HFFc6 (cell line): ENCODE results near the gene FADD. TPM values are rescaled to one million over a fixed set of nuclear protein-coding genes. Genes with fewer than 3 reads are reported as not detected.
A peak's percentile ranks its signal among the peaks of the same experiment; 100 is the strongest.

Experiments
- DNase-seq: peaks from one replicate; pipeline ENCODE4 v3.0.0-alpha.2; 2018
- H3K27ac Mint-ChIP-seq: 2 replicates; pipeline ENCODE4 v1.8.0; 2020; ENCODE audit warnings: mild to moderate bottlenecking, mixed read lengths
- H3K27me3 Mint-ChIP-seq: 2 replicates; pipeline ENCODE4 v1.8.0; 2021; ENCODE audit warnings: mild to moderate bottlenecking, moderate library complexity, mixed read lengths; ENCODE audit not compliant: insufficient read depth
- H3K36me3 Mint-ChIP-seq: 2 replicates; pipeline ENCODE4 v1.8.0; 2021; ENCODE audit warnings: low read depth, mixed read lengths
- H3K4me1 Mint-ChIP-seq: 2 replicates; pipeline ENCODE4 v1.8.0; 2020; ENCODE audit warnings: low read depth, mixed read lengths
- H3K4me3 Mint-ChIP-seq: 2 replicates; pipeline ENCODE4 v1.8.0; 2020; ENCODE audit warnings: mild to moderate bottlenecking, moderate library complexity, mixed read lengths
- H3K9me3 Mint-ChIP-seq: 2 replicates; pipeline ENCODE4 v1.8.0; 2020; ENCODE audit warnings: mild to moderate bottlenecking, mixed read lengths
- total RNA-seq, 6 experiments: library from RNA; stranded (reverse); fragmentation: NEBNext Ultra II Directional; extraction: Animal tissue kit (Norgen Biotek cat#: 25700); gene quantifications; 2 replicates in 1 of 6; 3 replicates in 5 of 6; pipeline ENCODE4 v1.2.3, GENCODE V29; 2021
- TF ChIP-seq, protein P1 (sequence below): fragments of 200-600 bp; sonication (generic); IDR thresholded peaks from 2 replicates; pipeline ENCODE4 v1.5.0; 2021; ENCODE audit warnings: antibody characterized with exemption, mild to moderate bottlenecking

Gene FADD
- total RNA-seq, 6 experiments from 2014 or later = 25.8 to 32.2 (median 28.1) TPM

DNA sequence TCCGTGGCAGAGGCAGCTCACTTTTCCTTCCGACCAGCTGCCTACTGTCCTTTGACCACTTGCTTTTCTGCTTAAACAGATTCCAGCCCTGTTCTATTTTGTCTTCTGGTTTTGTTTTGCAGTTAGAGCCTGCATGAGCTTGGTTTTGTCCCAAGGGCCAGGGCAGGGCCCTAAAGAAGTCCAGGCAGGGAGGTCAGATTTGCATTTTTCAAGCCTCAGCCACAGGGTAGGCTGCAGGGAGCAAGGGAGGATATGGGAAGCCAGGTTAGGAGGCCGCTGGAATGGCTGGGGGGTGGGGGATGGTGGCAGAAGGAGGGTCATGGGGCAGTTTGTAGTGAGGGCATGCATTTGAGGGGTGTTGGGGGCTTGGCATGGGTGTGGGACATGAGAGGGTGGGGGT, 23.1 kb downstream of the FADD start:
- Mint-ChIP-seq H3K4me3 (no peak overlapping the region), H3K4me1 (peaks cover 13% of the 10 kb centered on the region; the same call in 1 of the 2 replicates), H3K9me3 (no peaks in the 10 kb centered on the region), H3K36me3 (no peaks in the 10 kb centered on the region), H3K27ac (no peak overlapping the region), H3K27me3 (peaks cover 52% of the 10 kb centered on the region)
- no peak for DNase-seq
- TF ChIP-seq, protein P1, sequence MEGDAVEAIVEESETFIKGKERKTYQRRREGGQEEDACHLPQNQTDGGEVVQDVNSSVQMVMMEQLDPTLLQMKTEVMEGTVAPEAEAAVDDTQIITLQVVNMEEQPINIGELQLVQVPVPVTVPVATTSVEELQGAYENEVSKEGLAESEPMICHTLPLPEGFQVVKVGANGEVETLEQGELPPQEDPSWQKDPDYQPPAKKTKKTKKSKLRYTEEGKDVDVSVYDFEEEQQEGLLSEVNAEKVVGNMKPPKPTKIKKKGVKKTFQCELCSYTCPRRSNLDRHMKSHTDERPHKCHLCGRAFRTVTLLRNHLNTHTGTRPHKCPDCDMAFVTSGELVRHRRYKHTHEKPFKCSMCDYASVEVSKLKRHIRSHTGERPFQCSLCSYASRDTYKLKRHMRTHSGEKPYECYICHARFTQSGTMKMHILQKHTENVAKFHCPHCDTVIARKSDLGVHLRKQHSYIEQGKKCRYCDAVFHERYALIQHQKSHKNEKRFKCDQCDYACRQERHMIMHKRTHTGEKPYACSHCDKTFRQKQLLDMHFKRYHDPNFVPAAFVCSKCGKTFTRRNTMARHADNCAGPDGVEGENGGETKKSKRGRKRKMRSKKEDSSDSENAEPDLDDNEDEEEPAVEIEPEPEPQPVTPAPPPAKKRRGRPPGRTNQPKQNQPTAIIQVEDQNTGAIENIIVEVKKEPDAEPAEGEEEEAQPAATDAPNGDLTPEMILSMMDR = no peak

DNA sequence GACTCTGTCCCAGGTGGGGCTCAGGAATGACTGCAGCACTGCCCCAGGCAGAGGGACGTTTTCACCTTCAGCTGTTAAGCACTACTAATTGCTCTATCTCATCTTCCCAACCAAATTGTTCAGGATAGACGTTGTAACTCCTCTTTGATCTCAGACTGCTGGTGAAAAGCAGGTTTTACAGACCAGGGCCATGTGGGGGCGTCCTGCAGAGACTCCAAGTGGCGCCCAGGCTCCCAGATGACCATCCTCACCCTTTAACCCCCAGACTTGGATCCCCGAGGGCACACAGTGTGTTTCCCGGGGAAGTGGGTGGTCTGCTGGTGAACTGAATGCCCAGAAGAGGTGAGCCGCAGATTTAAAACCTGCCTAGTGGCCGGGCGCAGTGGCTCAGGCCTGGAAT, 23.9 kb downstream of the FADD start:
- H3K4me1 Mint-ChIP-seq = peaks cover 13% of the 10 kb centered on the region; the same call in 1 of the 2 replicates
- H3K4me3 Mint-ChIP-seq = no peak overlapping the region
- no peaks in the 10 kb centered on the region for H3K9me3 Mint-ChIP-seq
- peaks cover 55% of the 10 kb centered on the region for H3K27me3 Mint-ChIP-seq
- DNase-seq = no peak
- TF ChIP-seq, protein P1 = peak; percentile 57
- no peaks in the 10 kb centered on the region for H3K36me3 Mint-ChIP-seq
- H3K27ac Mint-ChIP-seq = no peak overlapping the region

DNA sequence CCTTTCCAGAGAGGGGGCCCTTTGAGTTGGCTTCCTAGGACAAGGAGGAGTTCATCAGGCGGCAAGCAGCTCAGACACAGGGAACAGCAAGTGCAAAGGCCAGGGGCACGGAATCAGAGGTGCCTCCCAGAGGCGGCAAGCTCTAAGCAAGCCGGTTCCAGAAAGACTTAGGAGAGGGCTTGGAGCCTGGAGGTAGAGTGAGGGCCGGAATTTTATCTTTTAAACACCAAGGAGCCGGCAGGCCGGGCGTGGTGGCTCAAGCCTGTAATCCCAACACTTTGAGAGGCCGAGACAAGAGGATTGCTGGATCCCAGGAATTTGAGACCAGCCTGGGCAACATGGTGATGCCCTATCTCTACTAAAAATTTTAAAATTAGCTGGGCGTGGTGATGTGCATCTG, 26.6 kb downstream of the FADD start:
- no peak overlapping the region for H3K27ac Mint-ChIP-seq
- no peak for DNase-seq
- TF ChIP-seq, protein P1 = no peak
- no peaks in the 10 kb centered on the region for H3K9me3 Mint-ChIP-seq
- no peak overlapping the region for H3K4me3 Mint-ChIP-seq
- H3K27me3 Mint-ChIP-seq = peaks cover 34% of the 10 kb centered on the region
- no peaks in the 10 kb centered on the region for H3K36me3 Mint-ChIP-seq
- peaks cover 28% of the 10 kb centered on the region for H3K4me1 Mint-ChIP-seq

DNA sequence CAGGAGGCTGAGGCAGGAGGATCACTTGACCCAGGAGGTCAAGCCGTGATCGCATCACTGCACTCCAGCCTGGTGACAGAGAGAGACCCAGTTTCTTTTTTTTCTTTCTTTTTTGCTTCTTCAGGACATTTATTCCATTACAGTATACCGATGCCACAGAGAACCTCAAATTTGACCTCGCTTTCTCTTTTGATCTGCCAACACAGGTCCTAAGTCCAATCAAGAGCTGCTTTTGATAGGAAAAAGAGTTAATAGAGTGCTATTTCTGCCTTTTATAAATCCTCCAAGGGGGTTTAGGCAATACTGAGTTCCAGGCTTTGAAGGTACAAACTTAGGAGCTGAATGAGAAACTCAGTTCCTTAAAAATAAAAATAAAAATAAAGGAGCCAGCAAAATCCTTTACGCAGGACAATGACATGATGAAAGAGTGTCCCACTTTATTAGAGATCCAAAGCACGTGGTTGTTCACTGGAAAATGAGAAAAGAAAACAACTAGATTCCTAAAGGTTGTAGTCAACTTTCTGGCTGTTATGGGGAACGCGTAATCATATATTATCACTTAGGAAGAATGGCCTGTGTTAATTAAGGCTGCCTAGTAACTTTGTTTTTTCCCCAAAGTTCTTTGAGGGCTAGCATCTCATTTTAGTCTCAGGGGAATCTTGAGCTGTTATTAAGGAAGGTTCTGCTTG, 27.2 kb downstream of the FADD start:
- Mint-ChIP-seq H3K36me3 (no peaks in the 10 kb centered on the region), H3K9me3 (no peaks in the 10 kb centered on the region), H3K27ac (no peak overlapping the region), H3K4me1 (peaks cover 28% of the 10 kb centered on the region), H3K4me3 (no peak overlapping the region), H3K27me3 (peaks cover 35% of the 10 kb centered on the region)
- TF ChIP-seq, protein P1 = no peak
- peak; percentile 8 for DNase-seq

DNA sequence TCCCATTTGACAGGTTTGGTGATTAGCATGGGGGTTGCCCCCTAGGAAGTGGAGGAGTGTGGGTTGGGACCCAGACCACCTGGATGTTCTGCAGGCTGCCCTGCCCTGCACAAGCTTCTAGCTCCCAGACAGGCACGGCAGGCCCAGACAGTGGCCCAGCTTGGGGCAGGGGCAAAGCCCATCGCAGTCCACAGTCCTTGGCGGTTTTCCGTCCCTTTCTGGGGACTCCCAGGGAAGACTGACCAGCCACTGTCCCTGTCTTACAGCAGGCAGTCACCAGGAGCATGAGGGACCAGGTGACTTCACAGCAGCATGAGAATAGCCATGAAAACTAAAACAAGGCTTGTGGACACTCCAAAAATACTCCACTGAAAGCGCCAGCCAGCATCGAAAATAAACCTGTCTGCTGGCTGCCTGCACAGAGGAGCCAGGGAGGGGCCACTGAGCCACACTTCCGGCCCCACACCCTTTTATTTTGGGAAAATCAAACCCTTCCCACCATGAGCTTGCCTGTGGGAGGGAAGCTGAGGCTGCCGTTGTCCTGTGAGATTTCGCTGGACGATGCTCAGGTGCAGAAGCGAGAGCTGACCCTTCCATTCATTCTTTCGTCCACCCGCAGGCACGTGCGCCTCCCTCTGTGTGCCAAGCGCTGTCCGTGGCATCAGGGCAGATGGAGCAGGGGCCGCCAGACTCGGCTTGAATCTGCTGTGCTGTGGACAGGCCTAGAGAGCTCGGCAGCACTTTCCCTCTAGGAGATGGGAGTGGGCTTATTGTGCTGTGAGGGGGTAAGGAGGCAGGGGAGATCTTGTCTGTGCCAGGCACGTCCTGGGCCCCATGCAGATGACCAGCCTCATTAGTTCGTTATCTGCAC, 28.0 kb downstream of the FADD start:
- no peak for DNase-seq
- no peaks in the 10 kb centered on the region for H3K36me3 Mint-ChIP-seq
- peaks cover 28% of the 10 kb centered on the region for H3K4me1 Mint-ChIP-seq
- H3K27me3 Mint-ChIP-seq = peaks cover 35% of the 10 kb centered on the region
- TF ChIP-seq, protein P1 = no peak
- no peaks in the 10 kb centered on the region for H3K9me3 Mint-ChIP-seq
- no peak overlapping the region for H3K27ac Mint-ChIP-seq
- H3K4me3 Mint-ChIP-seq = no peak overlapping the region
